PC-9 (cell line): ENCODE results near the gene SMIM8. TPM values are rescaled to one million over a fixed set of nuclear protein-coding genes. Genes with fewer than 3 reads are reported as not detected.

Experiments used
- BruUV-seq: library from RNA; stranded (reverse); fragments of 400-500 nt; replicated peaks from 2 replicates; lab custom pipeline; 2021; lab: Mats Ljungman, UMichigan
- CTCF ChIA-PET: fragments of 300-600 bp; sonication (Branson Sonifier 250); formaldehyde crosslinking; loops from one replicate; lab custom pipeline; 2022; ENCODE audit warnings: antibody characterized with exemption; lab: Charles Lee
- POLR2A ChIA-PET: fragments of 300-600 bp; sonication (Branson Sonifier 250); formaldehyde crosslinking; loops from one replicate; lab custom pipeline; 2022; ENCODE audit warnings: antibody characterized with exemption; ENCODE audit not compliant: unreplicated experiment; lab: Charles Lee
- DNase-seq, 2 experiments: peaks; one replicate each; pipeline versions ENCODE4 v3.0.0 to v3.0.0-alpha.2; 2015 to 2022; ENCODE audit warnings: mixed read lengths in 1 of 2
- H2AFZ ChIP-seq: fragments of 200-600 bp; sonication (generic); 2 replicates; pipeline ENCODE4 v1.8.1; 2017; ENCODE audit warnings: antibody characterized with exemption
- H3F3A ChIP-seq: fragments of 200-600 bp; sonication (generic); 2 replicates; pipeline ENCODE4 v1.8.1; 2017; ENCODE audit warnings: antibody characterized with exemption, mild to moderate bottlenecking, low read depth; ENCODE audit not compliant: insufficient read depth
- H3K27ac ChIP-seq: fragments of 200-600 bp; sonication (generic); 2 replicates; pipeline ENCODE4 v1.6.1; 2016; ENCODE audit warnings: mixed run types
- H3K27me3 ChIP-seq: fragments of 200-600 bp; sonication (generic); 2 replicates; pipeline ENCODE4 v1.6.1; 2016; ENCODE audit warnings: low read depth, mixed run types; ENCODE audit not compliant: insufficient read depth
- H3K36me3 ChIP-seq: fragments of 200-600 bp; sonication (generic); 2 replicates; pipeline ENCODE4 v1.6.1; 2016; ENCODE audit warnings: low read depth, mixed run types
- H3K4me1 ChIP-seq: fragments of 200-600 bp; sonication (generic); replicated peaks from 2 replicates; pipeline ENCODE4 v1.6.1; 2016; ENCODE audit warnings: mixed run types; ENCODE audit not compliant: insufficient read depth
- H3K4me2 ChIP-seq: fragments of 200-600 bp; sonication (generic); 2 replicates; pipeline ENCODE4 v1.6.1; 2017; ENCODE audit warnings: mixed run types
- H3K4me3 ChIP-seq: fragments of 200-600 bp; sonication (generic); 2 replicates; pipeline ENCODE4 v1.6.1; 2016; ENCODE audit warnings: mixed run types
- H3K79me2 ChIP-seq: fragments of 200-600 bp; sonication (generic); 2 replicates; pipeline ENCODE4 v1.6.1; 2017; ENCODE audit warnings: low read depth, mixed run types
- H3K9me2 ChIP-seq: fragments of 200-600 bp; sonication (generic); 2 replicates; pipeline ENCODE4 v1.8.1; 2017; ENCODE audit warnings: mild to moderate bottlenecking; ENCODE audit not compliant: insufficient read depth
- H3K9me3 ChIP-seq: fragments of 200-600 bp; sonication (generic); 2 replicates; pipeline ENCODE4 v1.8.1; 2016; ENCODE audit warnings: low read depth; ENCODE audit not compliant: insufficient read depth
- H4K20me1 ChIP-seq: fragments of 200-600 bp; sonication (generic); 2 replicates; pipeline ENCODE4 v1.8.1; 2017; ENCODE audit not compliant: insufficient read depth
- EZH2 ChIP-seq: fragments of 200-600 bp; sonication (generic); IDR thresholded peaks from 2 replicates; pipeline ENCODE4 v1.8.0; 2017; ENCODE audit warnings: antibody characterized with exemption, low read depth
- intact Hi-C: fragments of 100-400 bp; cut with micrococcal nuclease; formaldehyde crosslinking; loops from one replicate; pipeline ENCODE4 v1.10.0; 2022; ENCODE audit not compliant: unreplicated experiment
- total RNA-seq: library from RNA; stranded (reverse); gene quantifications from 2 replicates; pipeline ENCODE4 v1.2.3, GENCODE V29; 2021
- TF ChIP-seq, protein P1 (sequence below): fragments of 200-600 bp; sonication (generic); conservative IDR thresholded peaks from 2 replicates; pipeline ENCODE4 v1.6.1; 2017; ENCODE audit warnings: mixed run types, antibody characterized with exemption, mild to moderate bottlenecking, moderate library complexity

Gene SMIM8
- total RNA-seq, 1 experiment from 2014 or later: 5.3 TPM

- ChIA-PET POLR2A (no interaction called here), CTCF (no interaction called here)
- DNase-seq: no peak
- H4K20me1 ChIP-seq: no peaks in the 10 kb centered on the region
- no peak overlapping the region for H3K4me3 ChIP-seq
- H3K27me3 ChIP-seq: no peaks in the 10 kb centered on the region
- H3K79me2 ChIP-seq: no peaks in the 10 kb centered on the region
- H3K27ac ChIP-seq: no peak overlapping the region
- intact Hi-C loops: no loop called here
- no peaks in the 10 kb centered on the region for H3F3A ChIP-seq
- TF ChIP-seq, protein P1, sequence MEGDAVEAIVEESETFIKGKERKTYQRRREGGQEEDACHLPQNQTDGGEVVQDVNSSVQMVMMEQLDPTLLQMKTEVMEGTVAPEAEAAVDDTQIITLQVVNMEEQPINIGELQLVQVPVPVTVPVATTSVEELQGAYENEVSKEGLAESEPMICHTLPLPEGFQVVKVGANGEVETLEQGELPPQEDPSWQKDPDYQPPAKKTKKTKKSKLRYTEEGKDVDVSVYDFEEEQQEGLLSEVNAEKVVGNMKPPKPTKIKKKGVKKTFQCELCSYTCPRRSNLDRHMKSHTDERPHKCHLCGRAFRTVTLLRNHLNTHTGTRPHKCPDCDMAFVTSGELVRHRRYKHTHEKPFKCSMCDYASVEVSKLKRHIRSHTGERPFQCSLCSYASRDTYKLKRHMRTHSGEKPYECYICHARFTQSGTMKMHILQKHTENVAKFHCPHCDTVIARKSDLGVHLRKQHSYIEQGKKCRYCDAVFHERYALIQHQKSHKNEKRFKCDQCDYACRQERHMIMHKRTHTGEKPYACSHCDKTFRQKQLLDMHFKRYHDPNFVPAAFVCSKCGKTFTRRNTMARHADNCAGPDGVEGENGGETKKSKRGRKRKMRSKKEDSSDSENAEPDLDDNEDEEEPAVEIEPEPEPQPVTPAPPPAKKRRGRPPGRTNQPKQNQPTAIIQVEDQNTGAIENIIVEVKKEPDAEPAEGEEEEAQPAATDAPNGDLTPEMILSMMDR: no peak
- no peak for TF ChIP-seq EZH2
- BruUV-seq: no TSS peak
- H2AFZ ChIP-seq: no peak overlapping the region
- no peak overlapping the region for H3K4me2 ChIP-seq
- no peaks in the 10 kb centered on the region for H3K4me1 ChIP-seq
- H3K36me3 ChIP-seq: no peaks in the 10 kb centered on the region
- H3K9me2 ChIP-seq: no peaks in the 10 kb centered on the region
- no peaks in the 10 kb centered on the region for H3K9me3 ChIP-seq
Measured at GRCh38 chr6:87333033-87333432, 10.6 kb downstream of the SMIM8 start.

DNA sequence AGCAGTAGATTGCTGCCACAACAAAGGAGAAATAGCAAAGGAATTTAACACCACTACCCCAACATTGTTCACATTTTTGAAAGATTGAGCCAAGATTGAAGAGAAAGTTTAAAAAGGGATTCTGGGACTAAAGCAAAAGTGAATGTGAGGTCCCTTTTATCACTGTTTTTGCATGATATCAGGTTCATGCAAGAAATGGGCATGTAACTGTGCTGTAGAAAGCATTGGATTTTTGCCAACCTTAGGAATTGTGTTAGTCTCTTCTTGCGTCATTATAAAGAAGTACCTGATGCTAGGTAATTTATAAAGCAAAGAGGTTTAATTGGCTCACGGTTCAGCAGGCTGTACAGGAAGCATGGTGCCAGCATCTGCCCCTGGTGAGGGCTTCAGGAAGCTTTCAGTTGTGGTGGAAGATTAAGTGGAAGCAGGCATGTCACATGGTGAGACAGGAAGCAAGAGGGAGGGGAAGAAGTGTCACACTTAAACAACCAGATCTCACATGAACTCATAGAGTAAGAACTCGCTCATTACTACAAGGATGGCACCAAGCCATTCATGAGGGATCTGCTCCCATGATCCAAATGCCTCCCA is 11.3 kb downstream of the SMIM8 start:
- Histone ChIP-seq H3K9me2 (no peaks in the 10 kb centered on the region), H3K4me3 (no peak overlapping the region), H3K27ac (no peak overlapping the region), H3K79me2 (no peaks in the 10 kb centered on the region), H3K4me2 (no peak overlapping the region), H3K4me1 (no peaks in the 10 kb centered on the region), H4K20me1 (no peaks in the 10 kb centered on the region), H2AFZ (no peak overlapping the region), H3K9me3 (no peaks in the 10 kb centered on the region), H3K27me3 (no peaks in the 10 kb centered on the region), H3K36me3 (no peaks in the 10 kb centered on the region), H3F3A (no peaks in the 10 kb centered on the region)
- BruUV-seq: no TSS peak
- POLR2A ChIA-PET: no interaction called here
- intact Hi-C loops: no loop called here
- TF ChIP-seq, protein P1: no peak
- DNase-seq: no peak
- CTCF ChIA-PET: no interaction called here

- H3K27me3 ChIP-seq: no peaks in the 10 kb centered on the region
- H3K4me3 ChIP-seq: no peak overlapping the region
- H3K9me3 ChIP-seq: no peaks in the 10 kb centered on the region
- ChIA-PET CTCF (no interaction called here), POLR2A (no interaction called here)
- no peak for DNase-seq
- H3K79me2 ChIP-seq: no peaks in the 10 kb centered on the region
- no peak overlapping the region for H3K27ac ChIP-seq
- H3K36me3 ChIP-seq: no peaks in the 10 kb centered on the region
- no peaks in the 10 kb centered on the region for H3K4me1 ChIP-seq
- H4K20me1 ChIP-seq: no peaks in the 10 kb centered on the region
- no peaks in the 10 kb centered on the region for H3F3A ChIP-seq
- TF ChIP-seq EZH2: no peak
- TF ChIP-seq, protein P1: no peak
- no TSS peak for BruUV-seq
- no peak overlapping the region for H2AFZ ChIP-seq
- intact Hi-C loops: no loop called here
- no peak overlapping the region for H3K4me2 ChIP-seq
- no peaks in the 10 kb centered on the region for H3K9me2 ChIP-seq
Measured at GRCh38 chr6:87334683-87335082, 12.3 kb downstream of the SMIM8 start.
